ENCODE results near the gene AHNAK.

The AHNAK gene

GRCh38 chr11:62404901-62405300 is 141.7 kb downstream of the AHNAK start:
- no peak for TF ChIP-seq CTCF (IDR thresholded peaks at IDR 0.05; ENCODE audit: extremely low read depth, missing control alignments)
- no peak for DNase-seq (ENCODE audit: low spot score)

GRCh38 chr11:62404435-62404834 is 142.2 kb downstream of the AHNAK start:
- TF ChIP-seq CTCF (IDR thresholded peaks at IDR 0.05; ENCODE audit: extremely low read depth, missing control alignments): no peak
- no peak for DNase-seq (ENCODE audit: low spot score)

GRCh38 chr11:62402960-62403730 is 143.5 kb downstream of the AHNAK start:
- DNase-seq (ENCODE audit: low spot score): no peak
- TF ChIP-seq CTCF (IDR thresholded peaks at IDR 0.05; ENCODE audit: extremely low read depth, missing control alignments): no peak

- no peak for TF ChIP-seq CTCF (IDR thresholded peaks at IDR 0.05; ENCODE audit: extremely low read depth, missing control alignments)
- DNase-seq (ENCODE audit: low spot score): no peak
Observed at GRCh38 chr11:62402226-62402959, 144.2 kb downstream of the AHNAK start.

- no peak for DNase-seq (ENCODE audit: low spot score)
- no peak for TF ChIP-seq CTCF (IDR thresholded peaks at IDR 0.05; ENCODE audit: extremely low read depth, missing control alignments)
Observed at GRCh38 chr11:62401811-62402210, 144.8 kb downstream of the AHNAK start.

- no peak for DNase-seq (ENCODE audit: low spot score)
- TF ChIP-seq CTCF (IDR thresholded peaks at IDR 0.05; ENCODE audit: extremely low read depth, missing control alignments): no peak
Observed at GRCh38 chr11:62401356-62401755, 145.2 kb downstream of the AHNAK start.

- TF ChIP-seq CTCF (IDR thresholded peaks at IDR 0.05; ENCODE audit: extremely low read depth, missing control alignments): no peak
- no peak for DNase-seq (ENCODE audit: low spot score)
Observed at GRCh38 chr11:62400760-62401159, 145.8 kb downstream of the AHNAK start.

Measured in GM20000 (cell line).